Fibroblast of skin of left quadriceps (primary cell): ENCODE data around the gene ZNF446.
A peak's percentile ranks its signal among the peaks of the same experiment; 100 is the strongest.
"Not testable (repeated sequence)": the region's sequence is repeated elsewhere in the genome, so short reads cannot be mapped to it uniquely, and the experiment has no call there.

Experiments used
- DNase-seq, 2 experiments: peaks; one replicate each; pipeline ENCODE4 v3.0.0-alpha.2; 2013; ENCODE audit warnings: low read depth in 2 of 2

ZNF446 gene

DNA sequence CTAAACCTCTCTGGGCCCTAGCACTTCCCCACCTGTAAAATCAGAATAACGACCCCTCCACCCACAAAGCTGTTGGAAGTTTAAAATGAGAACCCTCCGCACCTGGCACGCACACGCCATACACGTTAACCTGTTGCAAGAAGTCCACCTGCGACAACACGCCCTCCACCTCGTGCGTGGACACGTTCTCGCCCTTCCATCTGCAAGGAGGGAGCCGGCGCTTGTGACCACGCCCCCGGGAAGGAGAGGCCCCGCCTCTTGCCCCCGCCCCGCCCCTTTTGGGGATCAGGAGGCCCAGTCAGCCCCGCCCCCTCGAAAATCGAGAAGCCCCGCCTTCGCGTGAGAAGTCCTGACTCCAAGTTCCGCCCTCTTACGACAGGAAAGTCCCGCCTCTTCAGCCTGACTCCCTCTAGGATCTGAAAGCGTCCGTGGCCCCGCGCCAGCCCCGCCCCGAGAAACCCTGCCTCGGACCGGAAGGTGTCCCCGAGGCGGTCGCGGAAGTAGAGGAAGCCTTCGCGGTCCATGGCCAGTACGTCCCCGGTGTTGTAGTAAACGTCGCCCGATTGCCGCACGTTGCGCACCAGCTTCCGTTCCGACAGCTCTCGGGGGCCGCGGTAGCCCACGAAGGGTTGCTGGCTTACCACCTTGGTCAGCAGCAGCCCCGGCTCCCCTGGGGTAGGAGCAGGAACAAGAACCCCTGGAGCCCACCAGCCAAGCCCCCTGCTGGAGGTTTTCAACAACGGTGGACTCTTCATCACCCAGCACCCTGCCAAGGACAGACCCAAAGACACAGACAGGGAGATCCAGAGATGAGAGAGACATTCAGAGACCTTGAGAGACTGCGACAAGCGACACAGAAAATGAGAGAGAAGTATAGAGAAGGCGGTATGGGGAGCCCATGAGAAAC is 23.1 kb downstream of the ZNF446 start:
- DNase-seq: peak; percentile 98

- no peak for DNase-seq
These were observed 24.1 kb downstream of the ZNF446 start for GRCh38 chr19:58500242-58500641.

DNA sequence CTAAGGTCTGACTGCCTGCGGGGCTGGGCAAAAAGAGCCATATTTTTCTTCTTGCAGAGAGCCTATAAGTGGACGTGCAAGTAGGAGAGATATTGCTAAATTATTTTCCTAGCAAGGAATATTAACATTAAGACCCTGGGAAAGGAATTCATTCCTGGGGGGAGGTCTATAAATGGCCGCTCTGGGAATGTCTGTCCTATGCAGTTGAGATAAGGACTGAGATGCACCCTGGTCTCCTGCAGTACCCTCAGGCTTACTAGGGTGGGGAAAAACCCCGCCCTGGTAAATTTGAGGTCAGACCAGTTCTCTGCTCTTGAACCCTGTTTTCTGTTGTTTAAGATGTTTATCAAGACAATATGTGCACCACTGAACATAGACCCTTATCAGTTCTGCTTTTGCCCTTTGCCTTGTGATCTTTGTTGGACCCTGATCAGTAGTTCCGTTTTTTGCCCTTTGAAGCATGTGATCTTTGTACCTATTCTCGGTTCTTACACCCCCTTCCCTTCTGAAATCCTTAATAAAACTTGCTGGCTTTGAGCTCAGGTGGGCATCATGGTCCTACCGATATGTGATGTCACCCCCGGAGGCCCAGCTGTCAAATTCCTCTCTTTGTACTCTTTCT is 31.6 kb downstream of the ZNF446 start:
- DNase-seq: not testable (repeated sequence)

DNA sequence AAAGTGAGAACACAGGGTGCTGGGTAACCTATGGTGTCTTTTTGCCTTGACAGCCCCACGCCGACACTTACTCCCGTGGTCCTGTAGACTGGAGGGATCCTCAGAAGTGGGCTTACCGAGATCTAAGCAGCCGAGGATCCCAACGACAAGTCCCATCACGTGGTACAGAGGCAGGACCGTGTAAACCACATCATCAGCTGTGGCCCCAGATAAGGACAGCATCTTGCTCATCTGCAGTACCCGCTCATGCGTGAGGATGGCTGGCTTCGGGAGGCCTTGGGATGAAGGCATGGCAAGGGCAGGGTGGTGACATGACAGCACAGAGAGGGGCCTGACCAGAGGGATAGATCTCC is 33.6 kb downstream of the ZNF446 start:
- no peak for DNase-seq

DNA sequence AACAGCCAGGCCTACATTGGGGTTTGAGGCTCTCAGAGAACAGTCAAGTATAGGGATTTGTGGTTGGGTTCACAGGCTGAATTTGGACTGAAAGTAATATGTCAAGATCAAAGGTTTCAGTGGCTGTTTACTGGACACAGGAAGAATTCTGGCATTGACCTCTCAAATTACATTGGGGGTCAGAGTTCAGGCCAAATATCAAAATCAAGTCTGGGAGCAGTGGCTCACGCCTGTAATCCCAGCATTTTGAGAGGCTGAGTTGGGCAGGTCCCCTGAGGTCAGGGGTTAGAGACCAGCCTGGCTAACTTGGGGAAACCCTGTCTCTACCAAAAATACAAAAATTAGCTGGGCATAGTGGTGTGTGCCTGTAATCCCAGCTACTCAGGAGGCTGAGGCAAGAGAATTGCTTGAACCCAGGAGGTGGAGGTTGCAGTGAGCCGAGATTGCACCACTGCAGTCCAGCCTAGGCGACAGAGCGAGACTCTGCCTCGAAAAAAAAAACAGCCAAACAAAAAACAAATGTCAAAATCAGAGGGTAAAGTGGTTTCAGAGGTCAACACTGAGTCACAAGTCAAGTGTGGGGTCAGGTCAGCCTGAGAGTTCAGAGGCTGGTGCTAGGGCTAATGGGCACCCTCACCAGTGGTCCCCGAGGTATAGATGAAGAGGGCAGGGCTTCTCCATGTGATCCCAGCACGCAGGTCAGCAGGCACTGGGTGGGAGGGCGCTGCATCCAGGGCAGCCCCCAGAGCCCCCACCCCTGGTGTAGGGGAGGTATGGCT is 34.1 kb downstream of the ZNF446 start:
- DNase-seq: no peak

DNA sequence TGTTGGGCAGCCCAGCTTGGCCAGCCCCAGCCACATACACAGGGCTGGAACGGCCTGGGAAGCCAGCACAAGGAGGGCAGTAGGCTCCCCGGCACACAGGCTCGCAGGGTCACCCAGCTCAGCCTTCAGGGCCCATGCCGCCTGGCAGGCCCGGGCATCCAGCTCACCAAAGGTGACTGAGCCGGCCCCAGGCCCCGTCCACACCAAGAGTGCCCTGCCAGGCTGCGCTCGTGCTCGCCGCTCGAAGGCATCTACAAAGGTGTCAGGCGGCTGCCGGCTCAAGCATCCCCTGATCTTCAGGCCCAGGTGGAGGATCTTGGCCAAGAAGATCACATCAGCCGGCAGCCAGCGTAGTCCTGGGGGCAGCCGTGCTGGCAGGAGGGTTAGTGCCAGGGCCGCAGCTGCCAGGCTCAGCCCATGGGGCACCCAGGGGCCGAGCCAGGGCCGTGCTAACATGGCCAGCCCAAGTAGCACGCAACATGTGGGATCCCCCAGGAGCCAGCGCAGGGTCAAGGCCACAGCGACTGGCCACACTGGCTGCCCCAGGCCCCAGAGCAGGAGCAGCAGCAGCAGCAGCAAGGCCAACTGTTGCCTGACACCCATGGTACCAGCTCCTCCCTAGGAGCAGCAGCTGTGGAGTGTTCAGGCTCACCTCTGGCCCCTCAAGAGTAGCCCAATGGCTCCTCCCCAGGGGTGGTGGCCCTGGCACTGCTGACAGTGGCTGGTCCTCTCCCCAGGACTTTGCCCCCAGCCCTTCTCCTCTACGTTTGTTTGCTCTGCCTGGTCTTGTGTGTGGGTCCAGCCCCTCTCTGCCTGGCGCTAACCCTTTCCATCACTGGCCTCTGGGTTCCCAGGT is 35.4 kb downstream of the ZNF446 start, which contains the start of gene SLC27A5:
Gene SLC27A5, minus strand, starts transcription at position 640 of the 856 bp plus-strand sequence. Its CDS starts 37 bp downstream, at position 603.
- no peak for DNase-seq

DNA sequence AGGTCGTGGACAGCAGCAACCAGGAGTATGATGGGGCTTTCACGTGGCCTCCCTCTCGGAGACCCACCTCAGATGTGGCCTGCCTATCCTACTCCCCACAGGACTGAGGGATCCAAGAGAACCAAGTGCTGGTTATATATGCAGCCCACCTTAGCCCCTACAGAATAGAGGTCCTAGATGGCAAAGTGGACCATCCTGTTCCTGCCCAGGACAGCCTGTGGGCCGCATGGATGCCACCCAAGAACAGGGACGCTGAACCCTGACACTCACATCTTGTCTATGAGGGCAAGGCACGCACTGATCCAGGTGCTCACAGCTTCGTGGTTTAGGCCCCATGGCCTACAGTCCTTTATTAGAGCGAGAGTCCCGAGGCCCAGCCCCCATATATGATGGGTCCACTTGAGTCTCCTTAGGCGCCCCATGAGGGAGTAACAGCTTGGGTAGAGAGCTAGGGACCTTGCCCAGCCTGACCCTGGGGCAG is 37.1 kb downstream of the ZNF446 start:
- DNase-seq: no peak

DNA sequence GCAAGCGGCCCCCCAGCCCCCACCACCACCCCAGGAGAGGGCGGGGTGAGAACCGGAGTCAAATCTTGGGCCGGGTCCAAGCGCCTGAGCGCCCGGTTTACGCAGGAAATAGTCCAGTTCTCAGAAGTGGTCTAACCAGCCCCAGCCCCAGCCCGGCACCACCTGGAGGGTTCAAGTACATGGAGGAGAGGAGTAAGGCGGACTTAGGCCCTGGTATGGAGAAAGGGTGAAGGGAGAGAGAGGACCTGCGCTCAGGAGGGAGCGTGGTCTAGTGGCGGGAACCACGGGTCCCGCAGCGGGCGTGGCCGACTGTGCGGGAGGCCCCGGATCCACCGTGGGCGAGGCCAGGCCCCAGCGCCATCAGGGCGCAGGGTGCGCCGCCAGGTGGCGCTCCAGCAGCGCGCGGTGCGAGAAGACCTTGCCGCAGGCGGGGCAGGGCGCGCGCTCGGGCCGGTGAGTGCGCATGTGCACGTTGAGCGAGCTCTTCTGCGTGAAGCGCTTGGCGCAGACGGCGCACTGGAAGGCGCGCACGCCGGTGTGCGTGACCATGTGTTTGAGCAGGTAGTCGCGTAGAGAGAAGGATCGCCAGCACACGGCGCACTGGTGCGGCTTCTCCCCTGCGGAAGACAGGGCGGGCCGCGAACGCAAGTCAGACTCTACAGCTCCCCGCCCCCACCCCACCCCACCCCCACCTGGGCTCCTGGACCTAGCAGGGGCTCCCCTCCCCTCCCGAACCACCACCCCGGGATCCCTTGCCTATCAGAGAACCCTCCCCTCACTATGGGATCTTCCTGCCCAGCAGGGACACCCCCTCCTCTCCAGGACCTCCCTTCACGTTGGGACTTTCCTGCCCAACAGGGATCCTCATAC is 37.8 kb downstream of the ZNF446 start:
- DNase-seq: peak; percentile 67

DNA sequence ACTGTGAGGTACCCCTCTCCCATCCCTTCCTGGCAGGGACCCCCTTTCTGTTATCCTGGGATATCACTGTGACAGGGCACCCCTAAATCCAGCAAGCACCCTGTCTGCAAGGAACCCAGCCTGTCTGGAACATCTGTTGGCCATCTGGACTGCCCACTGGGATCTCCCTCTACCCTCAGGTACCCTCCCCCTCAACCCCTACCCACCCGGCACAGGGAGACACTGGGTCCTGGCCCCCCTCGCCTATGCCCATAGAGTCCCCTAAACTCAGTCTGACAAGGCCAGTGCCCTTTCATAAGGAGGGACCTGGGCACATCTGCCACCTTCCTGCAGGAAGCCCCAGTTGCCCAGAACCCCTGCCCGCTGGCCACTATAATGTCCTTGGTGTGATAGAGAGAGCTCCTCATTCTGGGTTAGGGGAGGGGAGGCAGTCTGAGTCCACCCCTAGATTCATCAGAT is 38.4 kb downstream of the ZNF446 start:
- no peak for DNase-seq

- no peak for DNase-seq
These were observed 39.1 kb downstream of the ZNF446 start for GRCh38 chr19:58515259-58515658.

GRCh38 chr19:58516246-58516836 is 40.2 kb downstream of the ZNF446 start:
- no peak for DNase-seq

DNA sequence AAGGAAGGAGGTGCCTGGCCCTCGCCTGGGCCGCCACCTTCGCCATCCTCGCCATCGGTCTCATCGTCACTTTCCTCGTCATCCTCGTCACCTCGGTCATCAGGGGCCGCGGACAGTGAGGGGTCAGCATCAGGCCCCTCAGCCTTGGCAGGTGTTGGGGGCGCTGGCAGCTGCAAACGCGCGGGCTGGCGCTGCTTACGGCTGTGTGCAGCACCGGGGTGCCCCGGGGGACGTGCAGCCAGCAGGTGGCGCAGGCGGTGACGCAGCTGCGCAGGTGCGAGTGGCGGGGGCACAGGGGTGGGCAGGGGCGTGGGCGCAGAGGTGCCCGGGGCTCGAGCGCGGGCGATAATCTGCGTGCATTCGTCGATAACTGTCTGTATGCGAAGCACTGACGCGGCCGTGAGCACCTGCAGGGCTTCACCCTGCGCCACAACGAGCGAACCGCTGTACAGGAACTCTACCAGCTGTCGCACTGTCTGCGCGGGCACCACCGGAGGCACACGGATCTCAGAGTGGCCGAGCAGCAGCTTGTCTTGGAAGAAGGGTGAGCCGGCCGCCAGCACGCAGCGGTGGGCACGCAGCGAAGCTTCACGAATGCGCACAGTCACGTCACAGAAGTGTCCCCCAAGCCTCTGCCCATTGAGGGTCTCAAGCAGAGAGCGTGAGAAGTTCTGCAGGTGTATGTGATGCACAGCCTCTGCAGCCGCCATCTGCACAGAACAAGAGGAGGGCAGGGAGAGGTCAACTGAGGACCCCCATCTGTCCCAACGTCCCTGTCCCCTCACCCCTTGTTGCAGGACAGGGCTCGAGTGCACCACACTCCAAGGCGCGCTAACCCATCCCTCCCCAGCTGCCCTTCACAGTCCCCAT is 41.0 kb downstream of the ZNF446 start:
- DNase-seq: no peak

GRCh38 chr19:58518256-58519086 is 42.3 kb downstream of the ZNF446 start:
- DNase-seq: no peak

- DNase-seq: peak; percentile 42 to 54
These were observed 42.9 kb downstream of the ZNF446 start for GRCh38 chr19:58519087-58519354.

DNA sequence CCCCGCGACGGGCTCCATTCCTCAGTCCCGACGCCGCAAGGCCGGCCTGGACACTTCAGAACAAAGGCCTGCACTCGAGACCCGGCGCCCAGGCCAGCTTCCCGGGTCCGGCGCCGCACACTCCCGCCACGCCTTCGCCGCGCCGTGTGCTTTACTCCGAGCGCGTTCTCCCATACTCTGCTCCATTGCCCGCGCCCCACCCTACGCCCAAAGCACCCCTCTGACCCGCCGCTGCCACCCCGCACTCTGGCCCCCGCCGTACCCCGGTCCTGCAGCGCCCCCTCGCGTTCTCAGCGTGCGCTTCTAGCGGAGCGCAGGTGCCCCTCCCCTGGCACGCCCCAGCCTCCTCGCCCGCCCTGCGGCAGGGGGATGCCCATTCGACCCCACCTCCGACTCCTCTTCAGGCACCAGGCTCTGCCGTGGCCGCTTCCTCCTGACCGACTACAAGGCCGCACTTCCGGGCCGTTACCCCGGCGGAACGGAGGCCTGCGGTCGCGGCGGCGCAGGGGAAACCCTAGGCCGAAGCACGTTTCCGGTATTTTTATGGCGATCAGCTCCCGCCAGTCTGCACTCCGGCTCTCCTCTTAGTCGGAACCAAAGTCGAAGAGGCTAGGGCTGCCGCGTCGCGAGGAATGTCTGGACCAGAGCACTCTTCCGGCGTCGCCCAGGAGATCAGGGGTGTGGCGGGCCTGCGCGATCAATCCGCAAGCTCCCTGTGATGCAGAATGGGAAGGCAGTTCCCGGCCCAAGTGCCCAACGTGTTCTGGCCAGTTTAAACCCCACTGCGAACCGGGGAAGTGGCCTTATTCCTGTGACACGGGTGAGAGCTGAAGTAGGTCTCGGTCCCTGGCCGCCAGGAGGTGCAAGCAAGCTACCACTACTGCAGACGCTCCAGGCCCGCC is 43.5 kb downstream of the ZNF446 start, which contains the start of gene ZBTB45:
Gene ZBTB45, minus strand, starts transcription at position 456 of the 902 bp plus-strand sequence. CDS start 2,137 bp downstream, outside the sequence.
- peak; percentile 92 to 93 for DNase-seq

DNA sequence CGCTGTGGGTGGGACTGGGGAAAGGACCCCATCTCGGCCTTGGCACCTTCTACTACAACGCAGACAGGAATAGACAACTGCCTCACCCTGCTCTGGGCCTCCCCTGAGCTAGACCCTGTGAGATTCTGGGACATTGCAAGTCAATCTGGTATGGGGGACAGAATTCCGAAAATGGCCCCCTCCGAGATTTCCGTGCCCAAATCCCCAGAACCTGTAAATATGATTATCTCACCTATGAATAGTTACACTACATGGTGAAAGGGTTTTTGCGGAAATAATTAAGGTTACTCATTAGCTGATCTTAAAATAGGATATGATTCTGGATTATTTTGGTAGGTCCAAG is 44.1 kb downstream of the ZNF446 start:
- no peak for DNase-seq

- DNase-seq: no peak
These were observed 45.5 kb downstream of the ZNF446 start for GRCh38 chr19:58521651-58522050.
